HCT116 (cell line): Measurements from ENCODE around the gene ADAMTS19. TPM values are rescaled to one million over a fixed set of nuclear protein-coding genes. Genes with fewer than 3 reads are reported as not detected.

Experiments used
- ATAC-seq: fragments of 200-7000 bp; cut with Tn5 transposase; 2 replicates; pipeline ENCODE4 v1.9.1; 2020; ENCODE audit warnings: mild to moderate bottlenecking, moderate library complexity
- BruUV-seq: library from RNA; stranded (reverse); fragments of 400-500 nt; replicated peaks from 2 replicates; lab custom pipeline; 2021; lab: Mats Ljungman, UMichigan
- CTCF ChIA-PET: fragments of 300-600 bp; sonication (Branson Sonifier 250); formaldehyde crosslinking; loops from one replicate; lab custom pipeline; 2021; ENCODE audit warnings: antibody characterized with exemption; lab: Charles Lee
- POLR2A ChIA-PET: fragments of 300-600, 350-600 bp; sonication (Branson Sonifier 250); formaldehyde crosslinking; loops from one replicate; lab custom pipeline; 2021; ENCODE audit warnings: antibody characterized with exemption; lab: Charles Lee
- RAD21 ChIA-PET, 2 experiments: fragments of 300-600 bp; sonication (Branson Sonifier 250); formaldehyde crosslinking; loops; one replicate each; lab custom pipeline; 2023; ENCODE audit warnings: low total read pairs in 2 of 2; ENCODE audit not compliant: uncharacterized antibody in 2 of 2, unreplicated experiment in 2 of 2, low non-redundant PET in 1 of 2; lab: Charles Lee
- DNase-seq: peaks from one replicate; pipeline ENCODE4 v3.0.0-alpha.2; 2010; ENCODE audit warnings: low read depth, low spot score
- H2AFZ ChIP-seq: fragments of 200-600 bp; shearing (Covaris generic), sonication (generic); 2 replicates; pipeline ENCODE4 v1.6.1; 2017; ENCODE audit warnings: low read depth, mixed run types, mixed read lengths, antibody characterized with exemption, low read length; ENCODE audit not compliant: poor library complexity, severe bottlenecking
- H3K27ac ChIP-seq: 2 replicates; pipeline ENCODE4 v1.5.1; 2012; ENCODE audit warnings: low read depth, low read length
- H3K27me3 ChIP-seq: fragments of 200-600 bp; sonication (generic); 2 replicates; pipeline ENCODE4 v1.6.1; 2016; ENCODE audit warnings: mixed run types, low read length, mixed read lengths; ENCODE audit not compliant: insufficient read depth
- H3K36me3 ChIP-seq, 2 experiments: fragments of 200-500 bp in 1 of 2; fragments of 200-600 bp in 1 of 2; sonication (Bioruptor generic) in 1 of 2; sonication (generic) in 1 of 2; 2 replicates each; pipeline versions ENCODE4 v1.5.1 to v1.6.1; 2014 to 2016; ENCODE audit warnings: low read length in 2 of 2, inconsistent platforms in 1 of 2, mixed read lengths in 1 of 2, mixed run types in 1 of 2; ENCODE audit not compliant: insufficient read depth in 2 of 2, control insufficient read depth in 1 of 2
- H3K4me1 ChIP-seq, 2 experiments: fragments of 200-600 bp in 1 of 2; sonication (generic) in 1 of 2; 2 replicates each; pipeline versions ENCODE4 v1.5.1 to v1.6.1; 2012 to 2017; ENCODE audit warnings: low read length in 2 of 2, inconsistent platforms in 1 of 2, mild to moderate bottlenecking in 1 of 2, mixed read lengths in 1 of 2, mixed run types in 1 of 2, moderate library complexity in 1 of 2; ENCODE audit not compliant: insufficient read depth in 2 of 2, control insufficient read depth in 1 of 2
- H3K4me2 ChIP-seq: fragments of 200-600 bp; sonication (generic); 2 replicates; pipeline ENCODE4 v1.6.1; 2017; ENCODE audit warnings: mixed run types, low read length, mixed read lengths
- H3K4me3 ChIP-seq, 2 experiments: fragments of 200-600 bp in 1 of 2; sonication (generic) in 1 of 2; replicated peaks in 1 of 2; 2 replicates each; pipeline ENCODE4 v1.5.1; 2011 to 2016; ENCODE audit warnings: low read length in 2 of 2, control low read depth in 1 of 2, low read depth in 1 of 2, mild to moderate bottlenecking in 1 of 2, mixed read lengths in 1 of 2, mixed run types in 1 of 2
- H3K79me2 ChIP-seq: fragments of 200-600 bp; sonication (generic); 2 replicates; pipeline ENCODE4 v1.6.1; 2017; ENCODE audit warnings: mild to moderate bottlenecking, mixed run types, low read length, moderate library complexity, mixed read lengths; ENCODE audit not compliant: insufficient read depth
- H3K9ac ChIP-seq: fragments of 200-600 bp; sonication (generic); 2 replicates; pipeline ENCODE4 v1.6.1; 2016; ENCODE audit warnings: low read length, mixed read lengths
- H3K9me2 ChIP-seq: fragments of 200-600 bp; sonication (generic), shearing (Covaris generic); 2 replicates; pipeline ENCODE4 v1.6.1; 2017; ENCODE audit warnings: mixed run types, mild to moderate bottlenecking, moderate library complexity; ENCODE audit not compliant: insufficient read depth
- H3K9me3 ChIP-seq, 2 experiments: fragments of 200-500 bp in 1 of 2; fragments of 200-600 bp in 1 of 2; sonication (Bioruptor generic) in 1 of 2; sonication (generic) in 1 of 2; 2 replicates each; pipeline ENCODE4 v1.6.1; 2014 to 2017; ENCODE audit warnings: low read length in 2 of 2, mixed read lengths in 2 of 2, inconsistent platforms in 1 of 2, low read depth in 1 of 2, mild to moderate bottlenecking in 1 of 2, mixed run types in 1 of 2, moderate library complexity in 1 of 2; ENCODE audit not compliant: control insufficient read depth in 1 of 2, insufficient read depth in 1 of 2
- H4K20me1 ChIP-seq: fragments of 200-600 bp; sonication (generic), shearing (Covaris generic); 2 replicates; pipeline ENCODE4 v1.6.1; 2017; ENCODE audit warnings: mixed run types, mild to moderate bottlenecking, moderate library complexity; ENCODE audit not compliant: insufficient read depth
- CBX3 ChIP-seq: IDR thresholded peaks from 2 replicates; pipeline ENCODE4 v1.6.1; 2012; ENCODE audit warnings: low read depth
- JUND ChIP-seq: IDR thresholded peaks from 2 replicates; pipeline ENCODE4 v1.6.1; 2012
- REST ChIP-seq: IDR thresholded peaks from 2 replicates; pipeline ENCODE4 v1.6.1; 2012; ENCODE audit warnings: low read depth
- SRF ChIP-seq: IDR thresholded peaks from 2 replicates; pipeline ENCODE4 v1.6.1; 2012; ENCODE audit warnings: low read depth
- ZBTB33 ChIP-seq: IDR thresholded peaks from 2 replicates; pipeline ENCODE4 v1.6.1; 2011; ENCODE audit warnings: mild to moderate bottlenecking, low read length, moderate library complexity; ENCODE audit not compliant: insufficient replicate concordance; ENCODE audit errors: extremely low read depth
- ZFX ChIP-seq: fragments of 450-650 bp; IDR thresholded peaks from 2 replicates; pipeline ENCODE4 v1.6.1; 2017
- ZNF274 ChIP-seq: fragments of 200-500 bp; sonication (Bioruptor generic); IDR thresholded peaks from 2 replicates; pipeline ENCODE4 v1.6.1; 2014; ENCODE audit warnings: mild to moderate bottlenecking, low read depth, low read length, inconsistent platforms
- intact Hi-C: fragments of 100-400 bp; cut with micrococcal nuclease; formaldehyde crosslinking; loops from 2 replicates; pipeline ENCODE4 v1.10.0; 2022
- total RNA-seq: library from RNA; stranded (reverse); gene quantifications from one replicate; pipeline ENCODE4 v1.2.1, GENCODE V29; 2021; ENCODE audit not compliant: unreplicated experiment

ADAMTS19 gene
- total RNA-seq, 1 experiment from 2014 or later = not detected

- H3K36me3 ChIP-seq = no peaks in the 10 kb centered on the region
- BruUV-seq = no TSS peak
- no peaks in the 10 kb centered on the region for H4K20me1 ChIP-seq
- H3K27ac ChIP-seq = no peak overlapping the region
- DNase-seq = no peak
- ATAC-seq = no peak
- H3K4me2 ChIP-seq = no peak overlapping the region
- no peaks in the 10 kb centered on the region for H3K9me2 ChIP-seq
- CTCF ChIA-PET = no interaction called here
- H3K4me3 ChIP-seq = no peak overlapping the region
- no peaks in the 10 kb centered on the region for H3K27me3 ChIP-seq
- H3K9me3 ChIP-seq = no peaks in the 10 kb centered on the region
- intact Hi-C loops = no loop called here
- H3K79me2 ChIP-seq = no peaks in the 10 kb centered on the region
- TF ChIP-seq REST (no peak), SRF (no peak), ZFX (no peak), CBX3 (no peak), ZBTB33 (no peak), ZNF274 (no peak), JUND (no peak)
- no peak overlapping the region for H2AFZ ChIP-seq
- RAD21 ChIA-PET = no interaction called here
- H3K4me1 ChIP-seq = no peaks in the 10 kb centered on the region
- POLR2A ChIA-PET = no interaction called here
- H3K9ac ChIP-seq = no peak overlapping the region
Measured at GRCh38 chr5:129656952-129657351, 196.9 kb downstream of the ADAMTS19 start.
